HG03108 (cell line): ENCODE measurements around the gene PARD3B.

Source experiments
- ATAC-seq: cut with Tn5 transposase; IDR thresholded peaks from one replicate; pipeline ENCODE4 v1.9.1; 2021; ENCODE audit warnings: moderate library complexity; ENCODE audit not compliant: unreplicated experiment

The PARD3B gene

GRCh38 chr2:205292665-205293295 lies 747.5 kb downstream of the PARD3B start:
- ATAC-seq = no peak

GRCh38 chr2:205293559-205293958 lies 748.3 kb downstream of the PARD3B start:
- ATAC-seq = no peak

- ATAC-seq = no peak
These were observed 751.7 kb downstream of the PARD3B start for GRCh38 chr2:205296959-205297358.

- ATAC-seq = no peak
These were observed 752.1 kb downstream of the PARD3B start for GRCh38 chr2:205297368-205297767.

GRCh38 chr2:205297846-205298245 lies 752.6 kb downstream of the PARD3B start:
- no peak for ATAC-seq

GRCh38 chr2:205311201-205311600 lies 765.9 kb downstream of the PARD3B start:
- no peak for ATAC-seq

GRCh38 chr2:205321231-205321630 lies 776.0 kb downstream of the PARD3B start:
- ATAC-seq = no peak

- no peak for ATAC-seq
These were observed 778.7 kb downstream of the PARD3B start for GRCh38 chr2:205323929-205324328.

GRCh38 chr2:205324355-205324754 lies 779.1 kb downstream of the PARD3B start:
- peak; percentile 58 for ATAC-seq

- ATAC-seq = no peak
These were observed 788.1 kb downstream of the PARD3B start for GRCh38 chr2:205333351-205333750.

GRCh38 chr2:205337274-205337673 lies 792.0 kb downstream of the PARD3B start:
- ATAC-seq = no peak

- ATAC-seq = no peak
These were observed 792.9 kb downstream of the PARD3B start for GRCh38 chr2:205338156-205338555.

GRCh38 chr2:205343103-205343502 lies 797.8 kb downstream of the PARD3B start:
- no peak for ATAC-seq

- ATAC-seq = no peak
These were observed 801.4 kb downstream of the PARD3B start for GRCh38 chr2:205346649-205347048.

GRCh38 chr2:205347899-205348298 lies 802.6 kb downstream of the PARD3B start:
- ATAC-seq = no peak

GRCh38 chr2:205352094-205352493 lies 806.8 kb downstream of the PARD3B start:
- no peak for ATAC-seq

- no peak for ATAC-seq
These were observed 807.3 kb downstream of the PARD3B start for GRCh38 chr2:205352593-205352992.

GRCh38 chr2:205357732-205358131 lies 812.5 kb downstream of the PARD3B start:
- no peak for ATAC-seq

- ATAC-seq = no peak
These were observed 813.1 kb downstream of the PARD3B start for GRCh38 chr2:205358351-205358815.

- ATAC-seq = no peak
These were observed 816.0 kb downstream of the PARD3B start for GRCh38 chr2:205361272-205361671.

- no peak for ATAC-seq
These were observed 816.7 kb downstream of the PARD3B start for GRCh38 chr2:205361970-205362369.

GRCh38 chr2:205364261-205364660 lies 819.0 kb downstream of the PARD3B start:
- no peak for ATAC-seq
